Trophoblast cell (in vitro differentiated cells and primary cell): ENCODE measurements around the gene PARVB.

ENCODE experiments used
- DNase-seq, 2 donors: peaks; one replicate each; pipeline ENCODE4 v3.0.0-alpha.2; 2016
- H2AFZ ChIP-seq: 2 replicates; pipeline ENCODE4 v1.6.1; 2013; ENCODE audit warnings: low read length, moderate library complexity, mild to moderate bottlenecking; ENCODE audit not compliant: insufficient read depth, poor library complexity
- H2AK5ac ChIP-seq: 2 replicates; pipeline ENCODE4 v1.6.1; 2013; ENCODE audit warnings: mild to moderate bottlenecking, low read length
- H2BK120ac ChIP-seq: 2 replicates; pipeline ENCODE4 v1.6.1; 2013; ENCODE audit warnings: low read length, mild to moderate bottlenecking, moderate library complexity; ENCODE audit not compliant: insufficient read depth, poor library complexity
- H2BK12ac ChIP-seq: 2 replicates; pipeline ENCODE4 v1.6.1; 2013; ENCODE audit warnings: mild to moderate bottlenecking, low read length, moderate library complexity
- H2BK5ac ChIP-seq: 2 replicates; pipeline ENCODE4 v1.6.1; 2013; ENCODE audit warnings: low read length, low read depth, moderate library complexity, mild to moderate bottlenecking; ENCODE audit not compliant: poor library complexity
- H3K14ac ChIP-seq: 2 replicates; pipeline ENCODE4 v1.6.1; 2013; ENCODE audit warnings: mild to moderate bottlenecking, low read length
- H3K18ac ChIP-seq: 2 replicates; pipeline ENCODE4 v1.6.1; 2013; ENCODE audit warnings: mild to moderate bottlenecking, low read length
- H3K23ac ChIP-seq: 2 replicates; pipeline ENCODE4 v1.6.1; 2013; ENCODE audit warnings: low read length
- H3K27ac ChIP-seq: 2 replicates; pipeline ENCODE4 v1.5.1; 2013; ENCODE audit warnings: low read depth, mild to moderate bottlenecking, inconsistent platforms, low read length, moderate library complexity
- H3K27me3 ChIP-seq: 2 replicates; pipeline ENCODE4 v1.6.1; 2013; ENCODE audit warnings: inconsistent platforms, mild to moderate bottlenecking, low read length, moderate library complexity; ENCODE audit not compliant: insufficient read depth
- H3K36me3 ChIP-seq, 2 experiments: 1 replicate in 1 of 2; 2 replicates in 1 of 2; pipeline ENCODE4 v1.6.1; 2013; ENCODE audit warnings: low read length in 2 of 2, mild to moderate bottlenecking in 2 of 2, moderate library complexity in 1 of 2; ENCODE audit not compliant: insufficient read depth in 2 of 2, control insufficient read depth in 1 of 2
- H3K4ac ChIP-seq: 2 replicates; pipeline ENCODE4 v1.6.1; 2013; ENCODE audit warnings: low read depth, mild to moderate bottlenecking, low read length, moderate library complexity
- H3K4me1 ChIP-seq, 2 experiments: 1 replicate in 1 of 2; 2 replicates in 1 of 2; pipeline ENCODE4 v1.6.1; 2013; ENCODE audit warnings: low read length in 2 of 2, mild to moderate bottlenecking in 2 of 2, moderate library complexity in 1 of 2; ENCODE audit not compliant: insufficient read depth in 2 of 2, control insufficient read depth in 1 of 2
- H3K4me2 ChIP-seq: 2 replicates; pipeline ENCODE4 v1.6.1; 2013; ENCODE audit warnings: inconsistent platforms, mild to moderate bottlenecking, low read length, moderate library complexity
- H3K4me3 ChIP-seq: 2 replicates; pipeline ENCODE4 v1.5.1; 2013; ENCODE audit warnings: mild to moderate bottlenecking, low read depth, low read length, inconsistent platforms
- H3K79me1 ChIP-seq: one replicate; pipeline ENCODE4 v1.6.1; 2013; ENCODE audit warnings: low read length
- H3K79me2 ChIP-seq: 2 replicates; pipeline ENCODE4 v1.6.1; 2013; ENCODE audit warnings: low read length, mild to moderate bottlenecking; ENCODE audit not compliant: control insufficient read depth, insufficient read depth, poor library complexity
- H3K9ac ChIP-seq: 2 replicates; pipeline ENCODE4 v1.6.1; 2013; ENCODE audit warnings: mild to moderate bottlenecking, low read length
- H3K9me3 ChIP-seq: 2 replicates; pipeline ENCODE4 v1.6.1; 2013; ENCODE audit warnings: low read depth, mild to moderate bottlenecking, control low read depth, inconsistent platforms, low read length; ENCODE audit not compliant: insufficient read depth
- H4K12ac ChIP-seq: 2 replicates; pipeline ENCODE4 v1.6.1; 2013; ENCODE audit warnings: low read depth, mild to moderate bottlenecking, low read length, moderate library complexity
- H4K8ac ChIP-seq: 2 replicates; pipeline ENCODE4 v1.6.1; 2013; ENCODE audit warnings: low read depth, mild to moderate bottlenecking, low read length, moderate library complexity
- H4K91ac ChIP-seq: one replicate; pipeline ENCODE4 v1.6.1; 2013; ENCODE audit warnings: low read depth, mild to moderate bottlenecking, low read length, moderate library complexity
- WGBS: extraction: QIAGEN DNeasy Blood & Tissue Kit; methylation state at CpG from one replicate; pipeline ENCODE4 v1.1.7; 2013; ENCODE audit warnings: missing lambda C conversion rate; ENCODE audit not compliant: insufficient read length, insufficient coverage; ENCODE audit errors: extremely low coverage; 5-methylcytosine and 5-hydroxymethylcytosine counted together

Gene PARVB

GRCh38 chr22:44005524-44005923 is 18.6 kb upstream of the PARVB start:
- DNase-seq: no peak
- no peaks in the 10 kb centered on the region for H3K27me3 ChIP-seq
- WGBS: no CpG with 5 or more reads among the region's 4 CpGs

GRCh38 chr22:44012162-44012561 is 11.9 kb upstream of the PARVB start:
- H3K9ac ChIP-seq: no peak overlapping the region
- no peak overlapping the region for H4K8ac ChIP-seq
- H2BK120ac ChIP-seq: no peak overlapping the region
- H2AFZ ChIP-seq: no peak overlapping the region
- H3K23ac ChIP-seq: no peak overlapping the region
- peak in 1 of 2 donors; percentile 13 for DNase-seq
- no peak overlapping the region for H2BK12ac ChIP-seq
- H4K91ac ChIP-seq: no peak overlapping the region
- no peak overlapping the region for H3K14ac ChIP-seq
- no peak overlapping the region for H2AK5ac ChIP-seq
- no peaks in the 10 kb centered on the region for H3K27me3 ChIP-seq
- H3K9me3 ChIP-seq: no peaks in the 10 kb centered on the region
- no peak overlapping the region for H3K4me2 ChIP-seq
- H3K79me1 ChIP-seq: no peaks in the 10 kb centered on the region
- no peak overlapping the region for H3K18ac ChIP-seq
- no peak overlapping the region for H3K27ac ChIP-seq
- no peak overlapping the region for H2BK5ac ChIP-seq
- H3K4me1 ChIP-seq: no peaks in the 10 kb centered on the region
- H3K36me3 ChIP-seq: no peaks in the 10 kb centered on the region
- no peak overlapping the region for H3K4ac ChIP-seq
- no peaks in the 10 kb centered on the region for H3K79me2 ChIP-seq
- H4K12ac ChIP-seq: no peak overlapping the region
- no peak overlapping the region for H3K4me3 ChIP-seq
- WGBS: no CpG with 5 or more reads among the region's 5 CpGs

More at GRCh38 chr22:44005524-44005923, 18.6 kb upstream of the PARVB start:
- no peaks in the 10 kb centered on the region for H3K4me1 ChIP-seq
- no peak overlapping the region for H2BK120ac ChIP-seq
- no peaks in the 10 kb centered on the region for H3K79me1 ChIP-seq
- peaks cover 2% of the 10 kb centered on the region for H3K9me3 ChIP-seq
- no peak overlapping the region for H3K4me3 ChIP-seq
- H3K23ac ChIP-seq: no peak overlapping the region
- no peak overlapping the region for H3K14ac ChIP-seq
- H3K27ac ChIP-seq: no peak overlapping the region
- H3K36me3 ChIP-seq: peaks cover 0 to 3% of the 10 kb centered on the region in 2 experiments
- no peak overlapping the region for H3K9ac ChIP-seq
- H2BK12ac ChIP-seq: no peak overlapping the region
- H2AK5ac ChIP-seq: no peak overlapping the region
- no peak overlapping the region for H3K4ac ChIP-seq
- no peak overlapping the region for H2BK5ac ChIP-seq
- H4K8ac ChIP-seq: no peak overlapping the region
- H3K4me2 ChIP-seq: no peak overlapping the region
- H3K18ac ChIP-seq: no peak overlapping the region
- no peak overlapping the region for H4K91ac ChIP-seq
- H2AFZ ChIP-seq: no peak overlapping the region
- H4K12ac ChIP-seq: no peak overlapping the region
- H3K79me2 ChIP-seq: no peaks in the 10 kb centered on the region

- H3K18ac ChIP-seq: no peak overlapping the region
Measured at GRCh38 chr22:44012591-44012990, 11.5 kb upstream of the PARVB start.

GRCh38 chr22:44014241-44014640 is 9.9 kb upstream of the PARVB start:
- no peaks in the 10 kb centered on the region for H3K4me1 ChIP-seq
- no peaks in the 10 kb centered on the region for H3K9me3 ChIP-seq
- H4K12ac ChIP-seq: no peak overlapping the region
- H3K27ac ChIP-seq: no peak overlapping the region
- no peak overlapping the region for H2AFZ ChIP-seq
- no peak overlapping the region for H3K4me2 ChIP-seq
- H4K91ac ChIP-seq: no peak overlapping the region
- no peak overlapping the region for H3K4me3 ChIP-seq
- H3K4ac ChIP-seq: no peak overlapping the region
- no peaks in the 10 kb centered on the region for H3K36me3 ChIP-seq
- H3K79me2 ChIP-seq: no peaks in the 10 kb centered on the region
- H3K14ac ChIP-seq: no peak overlapping the region
- H3K23ac ChIP-seq: no peak overlapping the region
- no peak overlapping the region for H2BK120ac ChIP-seq
- no peak overlapping the region for H2AK5ac ChIP-seq
- H3K79me1 ChIP-seq: no peaks in the 10 kb centered on the region
- DNase-seq: no peak
- no CpG with 5 or more reads among the region's 2 CpGs for WGBS
- H2BK12ac ChIP-seq: no peak overlapping the region
- H3K18ac ChIP-seq: no peak overlapping the region
- no peak overlapping the region for H2BK5ac ChIP-seq
- H3K9ac ChIP-seq: no peak overlapping the region
- no peak overlapping the region for H4K8ac ChIP-seq
- H3K27me3 ChIP-seq: no peaks in the 10 kb centered on the region

More at GRCh38 chr22:44012591-44012990, 11.5 kb upstream of the PARVB start:
- Histone ChIP-seq H2AK5ac (no peak overlapping the region), H2AFZ (no peak overlapping the region), H2BK12ac (no peak overlapping the region), H3K4me3 (no peak overlapping the region), H3K36me3 (no peaks in the 10 kb centered on the region), H3K4me2 (no peak overlapping the region), H3K4me1 (no peaks in the 10 kb centered on the region), H3K27me3 (no peaks in the 10 kb centered on the region), H3K79me2 (no peaks in the 10 kb centered on the region), H3K9ac (no peak overlapping the region), H4K91ac (no peak overlapping the region), H2BK5ac (no peak overlapping the region), H3K9me3 (no peaks in the 10 kb centered on the region), H4K8ac (no peak overlapping the region), H3K27ac (no peak overlapping the region), H3K4ac (no peak overlapping the region), H4K12ac (no peak overlapping the region), H3K23ac (no peak overlapping the region), H3K79me1 (no peaks in the 10 kb centered on the region), H3K14ac (no peak overlapping the region), H2BK120ac (no peak overlapping the region)
- WGBS: no CpG with 5 or more reads among the region's 7 CpGs
- no peak for DNase-seq
